NT2/D1 (cell line): ENCODE results near the gene SLC16A5.

Experiments
- SUZ12 ChIP-seq: IDR thresholded peaks from 2 replicates; pipeline ENCODE4 v1.6.1; 2011; ENCODE audit not compliant: insufficient read length, insufficient read depth; ENCODE audit errors: extremely low read depth
- YY1 ChIP-seq: IDR thresholded peaks from 2 replicates; pipeline ENCODE4 v1.6.1; 2011; ENCODE audit not compliant: insufficient read length, insufficient read depth
- ZNF274 ChIP-seq: IDR thresholded peaks from 2 replicates; pipeline ENCODE4 v1.6.1; 2011; ENCODE audit warnings: mild to moderate bottlenecking, low read depth, low read length

DNA sequence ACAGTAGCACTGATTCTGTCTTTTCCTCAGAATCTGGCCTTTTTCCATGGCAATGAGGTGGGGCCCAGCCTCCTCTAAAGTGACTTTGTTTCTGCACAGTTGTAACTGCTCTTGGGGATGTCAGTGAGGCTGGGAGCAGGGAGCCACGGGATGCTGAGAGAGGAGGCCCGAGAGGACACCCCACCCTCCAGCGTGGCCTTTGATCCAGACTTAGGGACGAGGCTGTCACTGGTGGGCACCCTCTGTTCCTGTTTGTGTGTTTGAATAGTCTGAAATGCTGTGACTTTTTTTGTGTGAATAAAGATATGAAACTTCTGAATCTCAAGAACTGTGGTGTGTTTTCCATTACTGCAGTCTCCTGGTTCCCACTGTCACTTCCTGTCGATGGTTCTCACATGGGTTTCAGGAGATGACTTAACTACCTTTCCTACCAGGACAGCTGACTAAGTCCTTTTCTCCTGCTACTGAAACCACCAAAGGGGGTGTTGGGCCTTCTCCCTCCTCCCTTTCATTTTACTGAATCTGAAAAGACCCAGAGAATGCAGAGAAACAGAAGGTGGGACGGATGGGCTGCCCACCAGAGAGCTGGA is 22.1 kb upstream of the SLC16A5 start:
- TF ChIP-seq ZNF274, result no peak
- TF ChIP-seq YY1, result no peak
- no peak for TF ChIP-seq SUZ12
